Prostate gland (tissue), 2 donors: ENCODE measurements around the gene SPSB4.

Source experiments
- POLR2A ChIP-seq: fragments of 450-650 bp; IDR thresholded peaks from one replicate; pipeline ENCODE4 v1.6.1; 2016; ENCODE audit warnings: antibody characterized with exemption, mild to moderate bottlenecking
- TF ChIP-seq, protein P1 (sequence below), 4 experiments: fragments of 200-600 bp in 2 of 4; fragments of 450-650 bp in 2 of 4; sonication (generic) in 2 of 4; IDR thresholded peaks; 1 replicate in 3 of 4; 2 replicates in 1 of 4; pipeline ENCODE4 v1.5.1; 2016 to 2019; ENCODE audit warnings: antibody characterized with exemption in 4 of 4, mild to moderate bottlenecking in 2 of 4, moderate library complexity in 2 of 4

DNA sequence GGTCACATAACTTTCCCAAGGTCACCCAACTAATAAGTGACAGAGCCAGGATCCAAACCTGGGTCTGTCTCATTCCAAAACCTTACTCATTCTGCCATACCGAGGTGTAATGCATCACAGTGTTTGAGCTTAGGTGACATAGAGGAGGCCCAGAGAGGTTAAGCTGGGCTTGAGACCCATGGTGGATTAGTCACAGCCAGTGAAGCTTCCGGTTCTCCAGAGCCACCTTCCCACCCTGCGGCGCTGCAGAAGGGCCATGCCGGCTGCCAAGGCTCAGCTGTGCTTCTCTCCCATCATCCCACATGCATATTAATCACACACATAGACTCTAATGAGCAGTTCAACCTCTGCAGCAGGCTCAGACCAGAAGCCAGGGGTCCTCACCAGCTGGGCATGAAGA lies 42.2 kb downstream of the SPSB4 start:
- TF ChIP-seq POLR2A = no peak
- TF ChIP-seq, protein P1, sequence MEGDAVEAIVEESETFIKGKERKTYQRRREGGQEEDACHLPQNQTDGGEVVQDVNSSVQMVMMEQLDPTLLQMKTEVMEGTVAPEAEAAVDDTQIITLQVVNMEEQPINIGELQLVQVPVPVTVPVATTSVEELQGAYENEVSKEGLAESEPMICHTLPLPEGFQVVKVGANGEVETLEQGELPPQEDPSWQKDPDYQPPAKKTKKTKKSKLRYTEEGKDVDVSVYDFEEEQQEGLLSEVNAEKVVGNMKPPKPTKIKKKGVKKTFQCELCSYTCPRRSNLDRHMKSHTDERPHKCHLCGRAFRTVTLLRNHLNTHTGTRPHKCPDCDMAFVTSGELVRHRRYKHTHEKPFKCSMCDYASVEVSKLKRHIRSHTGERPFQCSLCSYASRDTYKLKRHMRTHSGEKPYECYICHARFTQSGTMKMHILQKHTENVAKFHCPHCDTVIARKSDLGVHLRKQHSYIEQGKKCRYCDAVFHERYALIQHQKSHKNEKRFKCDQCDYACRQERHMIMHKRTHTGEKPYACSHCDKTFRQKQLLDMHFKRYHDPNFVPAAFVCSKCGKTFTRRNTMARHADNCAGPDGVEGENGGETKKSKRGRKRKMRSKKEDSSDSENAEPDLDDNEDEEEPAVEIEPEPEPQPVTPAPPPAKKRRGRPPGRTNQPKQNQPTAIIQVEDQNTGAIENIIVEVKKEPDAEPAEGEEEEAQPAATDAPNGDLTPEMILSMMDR (IDR thresholded peaks at IDR 0.05) = no peak
